HEK293 (cell line): ENCODE data around the gene FOXP4.
A peak's percentile ranks its signal among the peaks of the same experiment; 100 is the strongest.

Experiments used
- BCL11A ChIP-seq: fragments of 450-650 bp; formaldehyde crosslinking; IDR thresholded peaks from 2 replicates; pipeline ENCODE4 v1.5.1; 2016; ENCODE audit warnings: low read depth, missing biosample characterization, missing genetic modification characterization
- GLI4 ChIP-seq: fragments of 450-650 bp; formaldehyde crosslinking; IDR thresholded peaks from 2 replicates; pipeline ENCODE4 v1.5.1; 2016; ENCODE audit warnings: missing biosample characterization, missing genetic modification characterization
- KLF1 ChIP-seq: fragments of 450-650 bp; formaldehyde crosslinking; IDR thresholded peaks from 2 replicates; pipeline ENCODE4 v1.5.1; 2016; ENCODE audit warnings: missing biosample characterization, missing genetic modification characterization
- MZF1 ChIP-seq: fragments of 450-650 bp; formaldehyde crosslinking; IDR thresholded peaks from 2 replicates; pipeline ENCODE4 v1.5.1; 2017; ENCODE audit warnings: missing biosample characterization, missing genetic modification characterization, borderline replicate concordance
- OSR2 ChIP-seq: fragments of 450-650 bp; formaldehyde crosslinking; IDR thresholded peaks from 2 replicates; pipeline ENCODE4 v1.5.1; 2016; ENCODE audit warnings: missing biosample characterization, missing genetic modification characterization
- PATZ1 ChIP-seq: fragments of 450-650 bp; formaldehyde crosslinking; IDR thresholded peaks from 2 replicates; pipeline ENCODE4 v1.5.1; 2016; ENCODE audit warnings: missing biosample characterization, missing genetic modification characterization
- PRDM1 ChIP-seq: fragments of 450-650 bp; formaldehyde crosslinking; IDR thresholded peaks from 2 replicates; pipeline ENCODE4; 2016; ENCODE audit warnings: missing biosample characterization, missing genetic modification characterization
- YY2 ChIP-seq: fragments of 450-650 bp; formaldehyde crosslinking; IDR thresholded peaks from 2 replicates; pipeline ENCODE4 v1.5.1; 2016; ENCODE audit warnings: missing biosample characterization, missing genetic modification characterization
- ZBTB20 ChIP-seq: fragments of 450-650 bp; formaldehyde crosslinking; IDR thresholded peaks from 2 replicates; pipeline ENCODE4 v1.5.1; 2016; ENCODE audit warnings: missing biosample characterization, missing genetic modification characterization
- ZBTB21 ChIP-seq: fragments of 450-650 bp; formaldehyde crosslinking; IDR thresholded peaks from 2 replicates; pipeline ENCODE4 v1.5.1; 2017; ENCODE audit warnings: missing biosample characterization, missing genetic modification characterization
- ZIC2 ChIP-seq: fragments of 450-650 bp; formaldehyde crosslinking; IDR thresholded peaks from 2 replicates; pipeline ENCODE4 v1.5.1; 2016; ENCODE audit warnings: missing biosample characterization, missing genetic modification characterization
- ZNF10 ChIP-seq: fragments of 450-650 bp; formaldehyde crosslinking; IDR thresholded peaks from 2 replicates; pipeline ENCODE4 v1.5.1; 2017; ENCODE audit warnings: missing biosample characterization, missing genetic modification characterization
- ZNF140 ChIP-seq: fragments of 450-650 bp; formaldehyde crosslinking; IDR thresholded peaks from 2 replicates; pipeline ENCODE4 v1.5.1; 2016; ENCODE audit warnings: missing biosample characterization, missing genetic modification characterization
- ZNF214 ChIP-seq: fragments of 450-650 bp; formaldehyde crosslinking; IDR thresholded peaks from 2 replicates; pipeline ENCODE4 v1.5.1; 2017; ENCODE audit warnings: missing biosample characterization, mild to moderate bottlenecking, missing genetic modification characterization, borderline replicate concordance
- ZNF302 ChIP-seq: fragments of 450-650 bp; formaldehyde crosslinking; IDR thresholded peaks from 2 replicates; pipeline ENCODE4 v1.5.1; 2016; ENCODE audit warnings: missing biosample characterization, missing genetic modification characterization, low read depth
- ZNF311 ChIP-seq: fragments of 450-650 bp; formaldehyde crosslinking; IDR thresholded peaks from 2 replicates; pipeline ENCODE4 v1.5.1; 2017; ENCODE audit warnings: missing biosample characterization, missing genetic modification characterization, borderline replicate concordance
- ZNF324 ChIP-seq: fragments of 450-650 bp; formaldehyde crosslinking; IDR thresholded peaks from 2 replicates; pipeline ENCODE4 v1.5.1; 2016; ENCODE audit warnings: missing biosample characterization, missing genetic modification characterization
- ZNF350 ChIP-seq: fragments of 450-650 bp; formaldehyde crosslinking; IDR thresholded peaks from 2 replicates; pipeline ENCODE4 v1.5.0; 2017; ENCODE audit warnings: missing biosample characterization, mild to moderate bottlenecking, missing genetic modification characterization
- ZNF423 ChIP-seq: fragments of 450-650 bp; formaldehyde crosslinking; IDR thresholded peaks from 2 replicates; pipeline ENCODE4 v1.5.1; 2016; ENCODE audit warnings: missing biosample characterization, missing genetic modification characterization
- ZNF433 ChIP-seq: fragments of 450-650 bp; formaldehyde crosslinking; IDR thresholded peaks from 2 replicates; pipeline ENCODE4 v1.5.1; 2016; ENCODE audit warnings: missing biosample characterization, missing genetic modification characterization, low read depth
- ZNF585B ChIP-seq: fragments of 450-650 bp; formaldehyde crosslinking; IDR thresholded peaks from 2 replicates; pipeline ENCODE4 v1.5.1; 2016; ENCODE audit warnings: missing biosample characterization, missing genetic modification characterization
- ZNF596 ChIP-seq: fragments of 450-650 bp; IDR thresholded peaks from 2 replicates; pipeline ENCODE4 v1.5.0; 2018; ENCODE audit warnings: missing biosample characterization, mild to moderate bottlenecking, missing genetic modification characterization, moderate library complexity
- ZNF610 ChIP-seq: fragments of 450-650 bp; formaldehyde crosslinking; IDR thresholded peaks from 2 replicates; pipeline ENCODE4 v1.5.1; 2016; ENCODE audit warnings: missing biosample characterization, missing genetic modification characterization, borderline replicate concordance
- ZNF621 ChIP-seq: fragments of 450-650 bp; formaldehyde crosslinking; IDR thresholded peaks from 2 replicates; pipeline ENCODE4 v1.5.1; 2017; ENCODE audit warnings: missing biosample characterization, missing genetic modification characterization
- ZNF639 ChIP-seq: fragments of 450-650 bp; formaldehyde crosslinking; IDR thresholded peaks from 2 replicates; pipeline ENCODE4 v1.5.1; 2016; ENCODE audit warnings: missing biosample characterization, missing genetic modification characterization
- ZNF660 ChIP-seq: fragments of 450-650 bp; IDR thresholded peaks from 2 replicates; pipeline ENCODE4 v1.5.1; 2018; ENCODE audit warnings: missing biosample characterization, mild to moderate bottlenecking, missing genetic modification characterization
- ZNF670 ChIP-seq: fragments of 450-650 bp; formaldehyde crosslinking; IDR thresholded peaks from 2 replicates; pipeline ENCODE4 v1.5.1; 2016; ENCODE audit warnings: missing biosample characterization, missing genetic modification characterization, low read depth
- ZNF704 ChIP-seq: fragments of 450-650 bp; formaldehyde crosslinking; IDR thresholded peaks from 2 replicates; pipeline ENCODE4 v1.5.1; 2016; ENCODE audit warnings: missing biosample characterization, missing genetic modification characterization
- TF ChIP-seq, protein P1 (sequence below): fragments of 450-650 bp; formaldehyde crosslinking; IDR thresholded peaks from 2 replicates; pipeline ENCODE4 v1.5.1; 2017; ENCODE audit warnings: missing biosample characterization, missing genetic modification characterization
- TF ChIP-seq, protein P2 (sequence below): fragments of 450-650 bp; formaldehyde crosslinking; IDR thresholded peaks from 2 replicates; pipeline ENCODE4; 2016; ENCODE audit warnings: missing biosample characterization, missing genetic modification characterization
- TF ChIP-seq, protein P3 (sequence below): fragments of 450-650 bp; formaldehyde crosslinking; IDR thresholded peaks from 2 replicates; pipeline ENCODE4 v1.5.1; 2017; ENCODE audit warnings: missing biosample characterization, mild to moderate bottlenecking, missing genetic modification characterization, moderate library complexity

FOXP4 gene

GRCh38 chr6:41577356-41578216 is 31.4 kb downstream of the FOXP4 start (continued):
- no peak for TF ChIP-seq MZF1
- TF ChIP-seq, protein P1, sequence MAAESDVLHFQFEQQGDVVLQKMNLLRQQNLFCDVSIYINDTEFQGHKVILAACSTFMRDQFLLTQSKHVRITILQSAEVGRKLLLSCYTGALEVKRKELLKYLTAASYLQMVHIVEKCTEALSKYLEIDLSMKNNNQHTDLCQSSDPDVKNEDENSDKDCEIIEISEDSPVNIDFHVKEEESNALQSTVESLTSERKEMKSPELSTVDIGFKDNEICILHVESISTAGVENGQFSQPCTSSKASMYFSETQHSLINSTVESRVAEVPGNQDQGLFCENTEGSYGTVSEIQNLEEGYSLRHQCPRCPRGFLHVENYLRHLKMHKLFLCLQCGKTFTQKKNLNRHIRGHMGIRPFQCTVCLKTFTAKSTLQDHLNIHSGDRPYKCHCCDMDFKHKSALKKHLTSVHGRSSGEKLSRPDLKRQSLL (tag by site-specific recombination) = no peak
- no peak for TF ChIP-seq GLI4 (tag by site-specific recombination)
- peak; percentile 94 for TF ChIP-seq ZNF423 (tag by site-specific recombination)
- no peak for TF ChIP-seq ZNF433 (tag by site-specific recombination)
- TF ChIP-seq ZNF311 = no peak
- no peak for TF ChIP-seq ZNF670
- TF ChIP-seq ZNF302 (tag by site-specific recombination) = no peak
- TF ChIP-seq YY2 (tag by site-specific recombination) = no peak
- no peak for TF ChIP-seq ZNF140 (tag by site-specific recombination)
- TF ChIP-seq ZBTB20 (tag by site-specific recombination) = no peak
- no peak; the same call in 1 of the 2 replicates for TF ChIP-seq ZBTB21 (tag by site-specific recombination)
- TF ChIP-seq ZNF350 (tag by site-specific recombination) = no peak
- no peak for TF ChIP-seq ZNF621
- TF ChIP-seq ZNF610 (tag by site-specific recombination) = 0 out of 2 replicates have a peak, but pooled peaks have one; percentile 29
- no peak for TF ChIP-seq ZNF324 (tag by site-specific recombination)
- TF ChIP-seq ZIC2 (tag by site-specific recombination) = peak; percentile 99
- no peak for TF ChIP-seq ZNF214 (tag by site-specific recombination)
- TF ChIP-seq ZNF596 (tag by site-specific recombination) = no peak
- TF ChIP-seq KLF1 (tag by site-specific recombination) = no peak; the same call in 1 of the 2 replicates
- peak; percentile 61 for TF ChIP-seq OSR2
- no peak for TF ChIP-seq ZNF585B (tag by site-specific recombination)
- TF ChIP-seq ZNF660 (tag by site-specific recombination) = no peak
- TF ChIP-seq ZNF10 (tag by site-specific recombination) = peak; percentile 72
- no peak for TF ChIP-seq ZNF704 (tag by site-specific recombination)
- TF ChIP-seq PATZ1 = peak; percentile 71
- TF ChIP-seq, protein P2, sequence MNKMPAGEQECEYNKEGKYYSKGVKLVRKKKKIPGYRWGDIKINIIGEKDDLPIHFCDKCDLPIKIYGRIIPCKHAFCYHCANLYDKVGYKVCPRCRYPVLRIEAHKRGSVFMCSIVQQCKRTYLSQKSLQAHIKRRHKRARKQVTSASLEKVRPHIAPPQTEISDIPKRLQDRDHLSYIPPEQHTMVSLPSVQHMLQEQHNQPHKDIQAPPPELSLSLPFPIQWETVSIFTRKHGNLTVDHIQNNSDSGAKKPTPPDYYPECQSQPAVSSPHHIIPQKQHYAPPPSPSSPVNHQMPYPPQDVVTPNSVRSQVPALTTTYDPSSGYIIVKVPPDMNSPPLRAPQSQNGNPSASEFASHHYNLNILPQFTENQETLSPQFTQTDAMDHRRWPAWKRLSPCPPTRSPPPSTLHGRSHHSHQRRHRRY (tag by site-specific recombination) = no peak
- no peak; the same call in 1 of the 2 replicates for TF ChIP-seq BCL11A (tag by site-specific recombination)
- TF ChIP-seq, protein P3, sequence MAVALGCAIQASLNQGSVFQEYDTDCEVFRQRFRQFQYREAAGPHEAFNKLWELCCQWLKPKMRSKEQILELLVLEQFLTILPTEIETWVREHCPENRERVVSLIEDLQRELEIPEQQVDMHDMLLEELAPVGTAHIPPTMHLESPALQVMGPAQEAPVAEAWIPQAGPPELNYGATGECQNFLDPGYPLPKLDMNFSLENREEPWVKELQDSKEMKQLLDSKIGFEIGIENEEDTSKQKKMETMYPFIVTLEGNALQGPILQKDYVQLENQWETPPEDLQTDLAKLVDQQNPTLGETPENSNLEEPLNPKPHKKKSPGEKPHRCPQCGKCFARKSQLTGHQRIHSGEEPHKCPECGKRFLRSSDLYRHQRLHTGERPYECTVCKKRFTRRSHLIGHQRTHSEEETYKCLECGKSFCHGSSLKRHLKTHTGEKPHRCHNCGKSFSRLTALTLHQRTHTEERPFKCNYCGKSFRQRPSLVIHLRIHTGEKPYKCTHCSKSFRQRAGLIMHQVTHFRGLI (tag by site-specific recombination) = peak; percentile 94
- TF ChIP-seq ZNF639 (tag by site-specific recombination) = no peak
- TF ChIP-seq PRDM1 (tag by site-specific recombination) = no peak
